ENCODE data around the gene OPN5.

Gene OPN5

DNA sequence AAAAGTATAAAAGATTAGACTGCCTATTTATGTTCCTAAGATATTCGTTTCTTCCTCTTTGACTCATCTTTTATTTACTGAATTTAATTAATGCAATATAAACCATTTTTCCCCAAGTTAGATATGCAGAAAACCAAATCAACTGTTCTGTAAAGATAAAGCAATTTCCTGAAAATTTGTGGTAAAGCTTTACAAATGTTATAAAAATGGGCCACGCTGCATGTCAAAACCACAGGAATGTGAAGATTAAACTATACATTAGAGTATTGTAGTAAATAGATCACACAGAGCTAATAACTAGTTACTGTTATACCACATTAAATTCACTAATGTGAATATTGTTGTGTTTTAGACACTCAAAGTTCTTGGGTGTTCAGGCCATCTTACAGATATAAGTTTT lies 83.4 kb downstream of the OPN5 start:
- no peak for DNase-seq

DNA sequence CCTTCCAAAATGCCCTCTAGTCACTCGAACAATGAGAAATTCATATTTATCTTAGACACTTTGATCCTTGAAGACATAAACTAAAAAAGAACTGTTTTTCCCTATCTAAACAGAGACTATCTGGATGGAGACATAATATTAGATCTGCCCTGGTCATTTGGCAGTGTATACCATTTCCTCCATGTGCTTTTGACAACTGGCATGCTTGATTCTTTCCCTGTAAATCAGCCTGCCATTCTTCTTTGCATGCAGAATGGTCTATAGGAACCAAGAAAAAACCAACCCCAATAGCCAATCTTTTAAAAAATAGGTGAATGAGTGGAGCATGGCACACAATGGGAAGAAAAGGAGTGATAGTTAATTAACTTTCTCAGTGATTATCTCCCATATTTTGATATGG lies 93.8 kb downstream of the OPN5 start:
- DNase-seq, result no peak

Measured in NCI-H2107 (cell line).